ENCODE data around the gene SHISAL1. TPM values are rescaled to one million over a fixed set of nuclear protein-coding genes. Genes with fewer than 3 reads are reported as not detected.

SHISAL1 gene
- total RNA-seq, 2 experiments from 2014 or later: not detected

- Mint-ChIP-seq H3K27me3 (no peaks in the 10 kb centered on the region), H3K4me1 (no peaks in the 10 kb centered on the region), H3K36me3 (no peaks in the 10 kb centered on the region), H3K27ac (no peak overlapping the region), H3K9me3 (peaks cover under 1% of the 10 kb centered on the region), H3K4me3 (no peak overlapping the region)
- no peak for DNase-seq
These were observed 23.8 kb downstream of the SHISAL1 start for GRCh38 chr22:44288913-44289312.

DNA sequence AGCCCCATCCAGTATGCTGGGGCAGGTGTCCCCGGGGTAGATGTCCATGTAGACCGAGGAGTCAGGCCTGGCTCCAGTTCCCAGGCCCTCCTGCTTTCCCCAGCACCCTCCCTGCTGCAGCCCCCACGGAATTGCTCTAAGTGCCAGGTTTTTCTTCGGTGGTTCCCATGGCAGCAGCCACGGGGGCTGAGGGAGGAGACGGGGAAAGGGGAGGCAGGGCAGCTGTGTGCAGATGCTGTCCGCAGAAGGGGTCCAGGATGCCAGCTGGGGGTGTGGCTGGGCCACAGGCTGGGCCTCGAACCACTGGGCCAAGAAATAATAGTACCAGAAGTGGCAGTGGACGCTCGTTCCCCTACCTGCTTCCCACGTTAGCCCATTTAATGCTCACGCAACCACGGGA, 25.0 kb downstream of the SHISAL1 start:
- no peaks in the 10 kb centered on the region for H3K4me1 Mint-ChIP-seq
- no peak overlapping the region for H3K27ac Mint-ChIP-seq
- DNase-seq: no peak
- H3K9me3 Mint-ChIP-seq: no peaks in the 10 kb centered on the region
- H3K36me3 Mint-ChIP-seq: no peaks in the 10 kb centered on the region
- no peak overlapping the region for H3K4me3 Mint-ChIP-seq
- no peaks in the 10 kb centered on the region for H3K27me3 Mint-ChIP-seq

- Mint-ChIP-seq H3K9me3 (no peaks in the 10 kb centered on the region), H3K4me1 (no peaks in the 10 kb centered on the region), H3K27me3 (no peaks in the 10 kb centered on the region), H3K4me3 (no peak overlapping the region), H3K27ac (no peak overlapping the region), H3K36me3 (no peaks in the 10 kb centered on the region)
- no peak for DNase-seq
These were observed 25.5 kb downstream of the SHISAL1 start for GRCh38 chr22:44287121-44287693.

- H3K4me1 Mint-ChIP-seq: no peaks in the 10 kb centered on the region
- H3K27ac Mint-ChIP-seq: no peak overlapping the region
- no peaks in the 10 kb centered on the region for H3K9me3 Mint-ChIP-seq
- no peaks in the 10 kb centered on the region for H3K27me3 Mint-ChIP-seq
- H3K4me3 Mint-ChIP-seq: no peak overlapping the region
- no peaks in the 10 kb centered on the region for H3K36me3 Mint-ChIP-seq
- no peak for DNase-seq
These were observed 26.1 kb downstream of the SHISAL1 start for GRCh38 chr22:44286646-44287045.

DNA sequence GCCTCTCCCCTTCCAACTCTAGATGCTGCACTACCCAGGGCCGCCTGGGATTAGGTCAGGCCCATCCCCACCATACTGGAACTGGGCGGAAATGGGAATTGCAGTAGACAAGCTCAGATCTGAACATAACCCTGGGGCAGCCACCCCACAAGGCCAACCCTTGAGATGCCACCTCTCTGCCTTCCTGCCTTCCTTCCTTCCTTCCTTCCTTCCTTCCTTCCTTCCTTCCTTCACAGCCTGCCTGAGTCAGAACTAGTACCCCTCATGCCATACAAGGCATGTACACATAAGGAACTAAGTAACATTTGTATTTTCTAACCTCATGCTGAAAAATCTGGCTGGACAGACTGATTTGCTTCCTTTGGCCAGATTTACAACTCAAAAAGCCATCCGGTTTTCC, 28.0 kb downstream of the SHISAL1 start:
- H3K36me3 Mint-ChIP-seq: no peaks in the 10 kb centered on the region
- H3K9me3 Mint-ChIP-seq: no peaks in the 10 kb centered on the region
- DNase-seq: no peak
- H3K4me1 Mint-ChIP-seq: no peaks in the 10 kb centered on the region
- no peaks in the 10 kb centered on the region for H3K27me3 Mint-ChIP-seq
- no peak overlapping the region for H3K27ac Mint-ChIP-seq
- no peak overlapping the region for H3K4me3 Mint-ChIP-seq

DNA sequence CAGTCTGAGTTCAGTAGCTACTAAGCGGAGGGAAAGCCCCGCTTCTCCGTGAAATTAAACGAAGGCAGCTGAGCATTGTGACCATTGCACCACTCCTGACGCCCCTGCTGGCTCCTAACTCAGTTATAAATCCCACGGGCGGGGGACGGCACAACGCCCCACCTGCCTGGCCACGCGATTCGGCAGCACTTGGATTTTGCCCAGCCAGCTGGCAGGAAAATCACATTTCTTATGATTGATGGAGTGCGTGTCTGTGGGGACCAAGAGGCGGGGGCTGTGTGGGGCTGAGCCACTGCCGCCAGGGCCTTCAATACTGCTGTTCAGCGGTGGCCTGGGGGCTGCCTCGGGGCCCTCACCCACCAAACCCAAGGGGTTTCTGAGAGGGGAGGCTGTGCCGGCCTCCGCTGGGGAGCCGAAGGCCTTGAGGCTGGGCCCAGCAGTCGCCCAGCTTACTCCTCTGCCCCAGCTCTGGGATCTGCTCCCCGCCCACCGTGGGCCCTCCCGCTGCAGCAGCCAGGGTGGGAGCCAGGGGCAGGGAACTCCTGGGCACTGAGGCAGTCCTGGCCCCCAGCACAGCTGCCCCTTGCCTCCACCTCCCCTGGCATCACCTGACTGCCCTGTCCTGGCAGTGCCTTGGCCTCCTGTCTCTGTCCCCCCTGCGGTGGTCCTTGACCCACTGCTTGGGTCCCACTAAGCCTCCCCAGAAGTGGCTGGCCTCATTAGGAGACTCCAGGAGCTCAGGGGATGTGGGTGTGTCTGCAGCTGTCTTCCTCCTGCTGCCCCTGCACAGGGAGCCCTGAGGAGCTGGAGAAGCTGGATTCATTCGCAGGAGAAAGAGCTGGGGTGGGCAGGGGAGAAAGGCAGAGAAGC, 30.7 kb downstream of the SHISAL1 start:
- Mint-ChIP-seq H3K27me3 (no peaks in the 10 kb centered on the region), H3K4me1 (no peaks in the 10 kb centered on the region), H3K9me3 (no peaks in the 10 kb centered on the region), H3K36me3 (no peaks in the 10 kb centered on the region), H3K4me3 (no peak overlapping the region), H3K27ac (no peak overlapping the region)
- DNase-seq: no peak

DNA sequence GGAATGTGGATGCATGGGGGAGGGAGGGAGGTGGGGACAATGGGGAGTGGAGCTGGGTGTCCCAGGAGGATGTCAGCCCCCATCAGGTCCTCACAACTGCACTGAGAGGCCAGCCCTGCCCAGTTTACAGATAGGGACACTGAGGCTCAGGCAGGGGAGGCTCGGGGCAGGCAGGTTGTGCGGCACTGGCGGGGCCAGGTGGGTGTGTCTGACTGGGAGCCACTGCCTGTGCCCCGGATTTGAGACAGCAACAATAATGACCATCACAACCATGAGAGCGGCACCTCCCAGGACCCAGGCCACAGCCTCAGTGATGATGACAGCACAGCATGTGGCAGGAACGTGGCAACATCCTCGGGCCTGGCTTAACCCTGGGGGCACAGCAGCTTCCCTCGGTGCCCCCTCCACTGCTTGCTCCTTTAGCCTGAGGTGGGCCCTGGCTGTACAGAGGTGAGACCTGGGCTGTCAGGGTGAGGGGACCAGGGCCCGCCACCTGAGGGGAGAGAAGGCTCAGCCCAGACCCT, 32.0 kb downstream of the SHISAL1 start:
- Mint-ChIP-seq H3K36me3 (no peaks in the 10 kb centered on the region), H3K4me3 (no peak overlapping the region), H3K9me3 (no peaks in the 10 kb centered on the region), H3K27me3 (peaks cover 9% of the 10 kb centered on the region), H3K27ac (no peak overlapping the region), H3K4me1 (no peaks in the 10 kb centered on the region)
- DNase-seq: no peak

DNA sequence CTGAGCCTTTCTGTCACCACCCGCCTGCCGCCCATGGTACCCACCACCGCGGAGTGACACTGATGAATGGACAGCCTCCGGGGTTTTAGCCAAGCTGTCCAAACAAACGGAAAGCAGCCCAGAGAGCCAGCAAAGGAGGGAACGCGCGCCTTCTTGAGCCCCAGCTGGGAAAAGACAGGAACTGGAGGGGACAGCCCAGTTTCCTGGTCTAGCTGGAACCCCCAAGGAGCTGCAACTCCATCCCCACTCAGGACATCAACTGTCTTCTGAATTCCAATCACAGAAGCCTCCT, 33.7 kb downstream of the SHISAL1 start:
- Mint-ChIP-seq H3K27me3 (peaks cover 10% of the 10 kb centered on the region), H3K36me3 (no peaks in the 10 kb centered on the region), H3K27ac (no peak overlapping the region), H3K9me3 (no peaks in the 10 kb centered on the region), H3K4me3 (no peak overlapping the region), H3K4me1 (no peaks in the 10 kb centered on the region)
- no peak for DNase-seq

GRCh38 chr22:44278243-44279068, 34.3 kb downstream of the SHISAL1 start:
- Mint-ChIP-seq H3K9me3 (no peaks in the 10 kb centered on the region), H3K27ac (no peak overlapping the region), H3K4me1 (no peaks in the 10 kb centered on the region), H3K4me3 (no peak overlapping the region), H3K27me3 (peaks cover 10% of the 10 kb centered on the region), H3K36me3 (no peaks in the 10 kb centered on the region)
- no peak for DNase-seq

GRCh38 chr22:44277386-44278135, 35.2 kb downstream of the SHISAL1 start:
- no peak for DNase-seq
- Mint-ChIP-seq H3K27me3 (peaks cover 10% of the 10 kb centered on the region), H3K4me3 (no peak overlapping the region), H3K4me1 (no peaks in the 10 kb centered on the region), H3K9me3 (no peaks in the 10 kb centered on the region), H3K36me3 (no peaks in the 10 kb centered on the region), H3K27ac (no peak overlapping the region)

DNA sequence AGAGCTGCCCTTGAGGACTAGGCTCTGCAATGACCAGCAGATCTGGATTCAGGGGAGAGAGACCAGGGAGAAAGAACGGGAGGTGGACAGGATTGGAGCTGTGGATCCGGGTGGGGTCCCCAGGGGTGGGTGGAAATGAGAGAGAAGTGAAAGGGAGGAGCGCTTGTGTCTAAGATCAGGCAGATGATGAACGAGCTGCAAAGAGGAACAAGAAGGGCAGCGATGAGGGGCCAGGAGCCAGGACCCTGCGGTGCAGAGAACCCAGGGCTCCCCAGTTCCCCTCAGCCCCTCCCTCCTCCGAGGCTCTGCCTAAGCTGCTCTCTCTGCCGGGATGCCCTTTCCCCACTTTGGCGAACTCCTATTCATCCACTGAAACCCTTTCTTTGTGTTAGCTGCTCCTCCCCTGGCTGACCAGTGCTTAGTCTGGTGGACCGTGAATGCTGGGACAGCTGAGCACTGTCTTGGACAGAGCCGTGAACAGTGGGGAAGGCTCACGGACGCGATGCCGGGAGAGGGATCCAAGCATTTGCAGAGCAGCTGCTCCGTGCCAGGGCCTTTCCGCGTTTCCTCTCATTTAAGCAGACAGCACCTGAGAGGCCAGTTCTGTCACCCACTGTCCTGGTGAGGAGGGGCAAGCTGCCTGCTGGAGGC, 35.9 kb downstream of the SHISAL1 start:
- H3K27ac Mint-ChIP-seq: no peak overlapping the region
- no peaks in the 10 kb centered on the region for H3K36me3 Mint-ChIP-seq
- H3K9me3 Mint-ChIP-seq: no peaks in the 10 kb centered on the region
- no peak for DNase-seq
- peaks cover 10% of the 10 kb centered on the region for H3K27me3 Mint-ChIP-seq
- H3K4me1 Mint-ChIP-seq: no peaks in the 10 kb centered on the region
- no peak overlapping the region for H3K4me3 Mint-ChIP-seq

DNA sequence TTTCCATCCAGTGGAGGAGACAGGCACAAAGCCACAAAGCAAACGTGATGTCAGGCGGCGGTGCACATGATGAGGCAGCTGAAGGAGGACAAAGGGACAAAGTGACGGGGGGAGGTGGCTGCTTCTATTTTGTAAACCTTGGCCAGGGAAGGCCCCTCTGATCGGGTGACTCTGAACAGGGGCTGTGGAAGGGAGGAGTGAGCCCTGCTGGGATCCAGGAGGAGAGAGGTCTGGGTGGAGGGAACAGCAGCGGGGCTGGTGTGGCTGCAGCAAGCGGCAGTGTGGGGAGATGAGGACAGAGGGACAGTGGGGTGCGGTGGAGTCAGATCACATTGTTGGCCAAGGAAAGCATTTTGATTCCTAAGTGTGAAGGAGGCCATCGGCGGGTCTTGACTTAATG, 36.7 kb downstream of the SHISAL1 start:
- Mint-ChIP-seq H3K27ac (no peak overlapping the region), H3K4me3 (no peak overlapping the region), H3K27me3 (peaks cover 10% of the 10 kb centered on the region), H3K9me3 (no peaks in the 10 kb centered on the region), H3K4me1 (no peaks in the 10 kb centered on the region), H3K36me3 (no peaks in the 10 kb centered on the region)
- DNase-seq: no peak

- H3K27me3 Mint-ChIP-seq: peaks cover 10% of the 10 kb centered on the region
- H3K27ac Mint-ChIP-seq: no peak overlapping the region
- no peaks in the 10 kb centered on the region for H3K9me3 Mint-ChIP-seq
- H3K4me1 Mint-ChIP-seq: no peaks in the 10 kb centered on the region
- H3K36me3 Mint-ChIP-seq: no peaks in the 10 kb centered on the region
- no peak overlapping the region for H3K4me3 Mint-ChIP-seq
- no peak for DNase-seq
These were observed 37.1 kb downstream of the SHISAL1 start for GRCh38 chr22:44275631-44275995.

DNA sequence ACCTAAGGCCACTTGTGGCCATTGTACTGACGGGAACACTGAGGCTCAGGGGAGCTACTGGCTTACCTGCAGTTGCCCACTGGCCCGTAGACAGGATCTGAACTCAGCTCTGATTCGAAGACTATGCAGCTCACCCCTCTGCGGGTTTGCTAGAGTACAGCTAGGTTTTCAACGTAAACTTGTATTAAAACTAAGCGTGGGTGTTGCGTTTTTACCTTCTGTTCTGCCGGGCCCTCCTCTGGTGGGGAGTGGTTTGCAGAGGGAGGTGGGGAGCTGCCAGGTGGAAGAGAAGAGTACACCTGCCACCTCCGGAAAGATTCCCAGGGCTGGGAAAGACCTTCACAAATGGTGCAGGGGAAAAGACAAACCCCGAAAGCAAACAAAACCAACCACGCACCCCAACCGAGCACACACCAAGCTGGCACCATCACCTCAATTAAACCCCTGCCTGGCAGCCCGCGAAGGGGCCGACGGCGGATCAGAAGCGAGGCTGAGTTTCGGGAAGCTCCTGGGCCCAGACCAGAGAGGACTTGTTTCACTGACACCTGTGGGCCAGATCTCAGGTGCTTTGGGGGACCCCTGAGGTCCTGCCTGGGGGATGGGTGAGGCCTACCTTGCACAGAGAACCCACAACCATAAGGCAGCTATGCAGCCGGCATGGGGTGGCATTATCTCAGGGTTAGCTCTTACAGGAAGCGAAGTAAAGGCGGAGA, 37.7 kb downstream of the SHISAL1 start:
- H3K9me3 Mint-ChIP-seq: no peaks in the 10 kb centered on the region
- no peak for DNase-seq
- no peaks in the 10 kb centered on the region for H3K4me1 Mint-ChIP-seq
- no peak overlapping the region for H3K4me3 Mint-ChIP-seq
- no peak overlapping the region for H3K27ac Mint-ChIP-seq
- H3K27me3 Mint-ChIP-seq: peaks cover 10% of the 10 kb centered on the region
- H3K36me3 Mint-ChIP-seq: no peaks in the 10 kb centered on the region

All from activated naive CD8-positive, alpha-beta T cell treated with anti-CD3 and anti-CD28 coated beads for 36 hours (primary cell).